PC-3 (cell line): ENCODE results near the gene RTL5. TPM values are rescaled to one million over a fixed set of nuclear protein-coding genes. Genes with fewer than 3 reads are reported as not detected.

ENCODE experiments used
- ATAC-seq: fragments of 200-7000 bp; cut with Tn5 transposase; 2 replicates; pipeline ENCODE4 v1.9.1; 2020; ENCODE audit warnings: mild to moderate bottlenecking, moderate library complexity
- BruUV-seq: library from RNA; stranded (reverse); fragments of 400-500 nt; replicated peaks from 2 replicates; lab custom pipeline; 2021; lab: Mats Ljungman, UMichigan
- CTCF ChIA-PET: fragments of 300-600 bp; sonication (Branson Sonifier 250); formaldehyde crosslinking; loops from one replicate; lab custom pipeline; 2022; ENCODE audit warnings: antibody characterized with exemption; lab: Charles Lee
- POLR2A ChIA-PET: fragments of 300-600 bp; sonication (Branson Sonifier 250); formaldehyde crosslinking; loops from one replicate; lab custom pipeline; 2022; ENCODE audit warnings: antibody characterized with exemption; ENCODE audit not compliant: unreplicated experiment; lab: Charles Lee
- DNase-seq: peaks from one replicate; pipeline ENCODE4 v3.0.0-alpha.2; 2015
- H2AFZ ChIP-seq: fragments of 300-600 bp; sonication (generic); 2 replicates; pipeline ENCODE4 v1.6.0; 2016; ENCODE audit warnings: antibody characterized with exemption, low read length
- H3F3A ChIP-seq: fragments of 300-600 bp; sonication (generic); one replicate; pipeline ENCODE4 v1.6.0; 2017; ENCODE audit warnings: antibody characterized with exemption, low read length, control low read depth, mild to moderate bottlenecking; ENCODE audit not compliant: unreplicated experiment
- H3K27ac ChIP-seq: fragments of 300-600 bp; sonication (generic); 2 replicates; pipeline ENCODE4 v1.5.1; 2016; ENCODE audit warnings: mild to moderate bottlenecking, low read length
- H3K27me3 ChIP-seq: fragments of 300-600 bp; sonication (generic); 2 replicates; pipeline ENCODE4 v1.6.1; 2016; ENCODE audit warnings: low read length, mixed read lengths
- H3K36me3 ChIP-seq: fragments of 300-600 bp; sonication (generic); 2 replicates; pipeline ENCODE4 v1.6.1; 2016; ENCODE audit warnings: low read depth, mixed run types, low read length, mixed read lengths
- H3K4me1 ChIP-seq: fragments of 300-600 bp; sonication (generic); 2 replicates; pipeline ENCODE4 v1.5.1; 2016; ENCODE audit warnings: low read length; ENCODE audit not compliant: insufficient read depth
- H3K4me2 ChIP-seq: fragments of 300-600 bp; sonication (generic); 2 replicates; pipeline ENCODE4 v1.6.0; 2016; ENCODE audit warnings: low read length
- H3K4me3 ChIP-seq: fragments of 300-600 bp; sonication (generic); 2 replicates; pipeline ENCODE4 v1.5.1; 2016; ENCODE audit warnings: mild to moderate bottlenecking, low read length, mixed read lengths
- H3K79me2 ChIP-seq: fragments of 300-600 bp; sonication (generic); 2 replicates; pipeline ENCODE4 v1.6.1; 2017; ENCODE audit warnings: low read length, mixed read lengths
- H3K9ac ChIP-seq: fragments of 300-600 bp; sonication (generic); 2 replicates; pipeline ENCODE4 v1.6.0; 2016; ENCODE audit warnings: mild to moderate bottlenecking, low read length
- H3K9me2 ChIP-seq: fragments of 300-600 bp; sonication (generic); replicated peaks from 2 replicates; pipeline ENCODE4 v1.6.1; 2016; ENCODE audit warnings: mixed run types, low read length, mixed read lengths
- H3K9me3 ChIP-seq: fragments of 300-600 bp; sonication (generic); 2 replicates; pipeline ENCODE4 v1.6.1; 2016; ENCODE audit warnings: low read length, mixed read lengths
- H4K20me1 ChIP-seq: fragments of 300-600 bp; sonication (generic); 2 replicates; pipeline ENCODE4 v1.6.1; 2016; ENCODE audit warnings: low read length, mixed read lengths
- CTCF ChIP-seq: fragments of 300-600 bp; sonication (generic); conservative IDR thresholded peaks from 2 replicates; pipeline ENCODE4 v1.5.1; 2017; ENCODE audit warnings: antibody characterized with exemption, low read depth, mild to moderate bottlenecking, low read length
- EZH2 ChIP-seq: fragments of 300-600 bp; sonication (generic); IDR thresholded peaks from one replicate; pipeline ENCODE4 v1.6.1; 2017; ENCODE audit warnings: antibody characterized with exemption, mild to moderate bottlenecking, low read length; ENCODE audit not compliant: unreplicated experiment
- EZH2phosphoT487 ChIP-seq: fragments of 300-600 bp; sonication (generic); IDR thresholded peaks from 2 replicates; pipeline ENCODE4 v1.6.1; 2018; ENCODE audit warnings: mild to moderate bottlenecking, antibody characterized with exemption, low read length, borderline replicate concordance
- intact Hi-C: fragments of 100-400 bp; cut with micrococcal nuclease; formaldehyde crosslinking; loops from 2 replicates; pipeline ENCODE4 v1.9.0; 2023
- total RNA-seq: library from RNA; depleted of rRNA; stranded (reverse); fragments of >200 nt; gene quantifications from 2 replicates; pipeline ENCODE4 v1.2.3, GENCODE V29; 2014

RTL5 gene
- total RNA-seq, 1 experiment from 2014 or later, result 0.40 TPM

GRCh38 chrX:72097098-72097497, 34.6 kb downstream of the RTL5 start:
- ChIA-PET CTCF (no interaction called here), POLR2A (no interaction called here)
- Histone ChIP-seq H3K27me3 (no peaks in the 10 kb centered on the region), H3K4me2 (no peak overlapping the region), H3K9me3 (no peaks in the 10 kb centered on the region), H2AFZ (no peak overlapping the region), H3K9ac (no peak overlapping the region), H3K4me3 (no peak overlapping the region), H4K20me1 (no peaks in the 10 kb centered on the region), H3F3A (no peaks in the 10 kb centered on the region), H3K9me2 (no peaks in the 10 kb centered on the region), H3K27ac (no peak overlapping the region), H3K36me3 (no peaks in the 10 kb centered on the region), H3K4me1 (no peaks in the 10 kb centered on the region), H3K79me2 (no peaks in the 10 kb centered on the region)
- intact Hi-C loops, result no loop called here
- no TSS peak for BruUV-seq
- TF ChIP-seq CTCF, result no peak
- TF ChIP-seq EZH2, result no peak
- TF ChIP-seq EZH2phosphoT487, result no peak
- ATAC-seq (no peak), DNase-seq (no peak)

GRCh38 chrX:72095370-72095769, 36.3 kb downstream of the RTL5 start:
- H3K4me2 ChIP-seq, result no peak overlapping the region
- H3F3A ChIP-seq, result no peaks in the 10 kb centered on the region
- intact Hi-C loops, result no loop called here
- H4K20me1 ChIP-seq, result no peaks in the 10 kb centered on the region
- no peaks in the 10 kb centered on the region for H3K27me3 ChIP-seq
- CTCF ChIA-PET, result no interaction called here
- no peaks in the 10 kb centered on the region for H3K9me3 ChIP-seq
- H3K4me3 ChIP-seq, result no peak overlapping the region
- no peak overlapping the region for H3K9ac ChIP-seq
- no TSS peak for BruUV-seq
- TF ChIP-seq EZH2phosphoT487 (no peak), EZH2 (no peak), CTCF (no peak)
- no peaks in the 10 kb centered on the region for H3K9me2 ChIP-seq
- ATAC-seq, result no peak
- DNase-seq, result no peak
- H3K79me2 ChIP-seq, result no peaks in the 10 kb centered on the region
- no peaks in the 10 kb centered on the region for H3K4me1 ChIP-seq
- H3K27ac ChIP-seq, result no peak overlapping the region
- no peaks in the 10 kb centered on the region for H3K36me3 ChIP-seq
- POLR2A ChIA-PET, result no interaction called here
- H2AFZ ChIP-seq, result no peak overlapping the region

GRCh38 chrX:72094894-72095293, 36.8 kb downstream of the RTL5 start:
- no peak for ATAC-seq
- Histone ChIP-seq H3K9me2 (no peaks in the 10 kb centered on the region), H3K9ac (no peak overlapping the region), H3K27me3 (no peaks in the 10 kb centered on the region), H3F3A (no peaks in the 10 kb centered on the region), H3K4me3 (no peak overlapping the region), H3K9me3 (no peaks in the 10 kb centered on the region), H2AFZ (no peak overlapping the region), H3K4me2 (no peak overlapping the region), H3K36me3 (no peaks in the 10 kb centered on the region), H4K20me1 (no peaks in the 10 kb centered on the region), H3K27ac (no peak overlapping the region), H3K4me1 (no peaks in the 10 kb centered on the region), H3K79me2 (no peaks in the 10 kb centered on the region)
- ChIA-PET CTCF (no interaction called here), POLR2A (no interaction called here)
- DNase-seq, result no peak
- no TSS peak for BruUV-seq
- intact Hi-C loops, result no loop called here
- TF ChIP-seq CTCF (no peak), EZH2 (no peak), EZH2phosphoT487 (no peak)
